Gastroesophageal sphincter (tissue), 3 donors: ENCODE data around the gene ABHD10.
"Not testable (repeated sequence)": the region's sequence is repeated elsewhere in the genome, so short reads cannot be mapped to it uniquely, and the experiment has no call there.

ENCODE experiments used
- CTCF ChIP-seq, 4 experiments: fragments of 200-600 bp in 2 of 4; fragments of 450-650 bp in 2 of 4; sonication (generic) in 1 of 4; IDR thresholded peaks; one replicate each; pipeline ENCODE4 v1.5.1; 2017 to 2019; ENCODE audit warnings: antibody characterized with exemption in 4 of 4, mild to moderate bottlenecking in 2 of 4, moderate library complexity in 2 of 4
- POLR2A ChIP-seq, 2 donors: fragments of 450-650 bp; IDR thresholded peaks; one replicate each; pipeline ENCODE4 v1.6.1; 2017; ENCODE audit warnings: antibody characterized with exemption in 2 of 2, mild to moderate bottlenecking in 2 of 2, moderate library complexity in 1 of 2
- POLR2AphosphoS5 ChIP-seq: sonication (generic); formaldehyde crosslinking; IDR thresholded peaks from one replicate; pipeline ENCODE4 v1.6.1; 2017; ENCODE audit warnings: antibody characterized with exemption

- TF ChIP-seq CTCF (IDR thresholded peaks at IDR 0.05); POLR2A (IDR thresholded peaks at IDR 0.05); POLR2AphosphoS5: not testable (repeated sequence)
These were observed 58.4 kb downstream of the ABHD10 start for GRCh38 chr3:112037194-112037593.
